ENCODE data around the gene MKRN1.
A peak's percentile ranks its signal among the peaks of the same experiment; 100 is the strongest.
"Not testable (repeated sequence)": the region's sequence is repeated elsewhere in the genome, so short reads cannot be mapped to it uniquely, and the experiment has no call there.

The MKRN1 gene

DNA sequence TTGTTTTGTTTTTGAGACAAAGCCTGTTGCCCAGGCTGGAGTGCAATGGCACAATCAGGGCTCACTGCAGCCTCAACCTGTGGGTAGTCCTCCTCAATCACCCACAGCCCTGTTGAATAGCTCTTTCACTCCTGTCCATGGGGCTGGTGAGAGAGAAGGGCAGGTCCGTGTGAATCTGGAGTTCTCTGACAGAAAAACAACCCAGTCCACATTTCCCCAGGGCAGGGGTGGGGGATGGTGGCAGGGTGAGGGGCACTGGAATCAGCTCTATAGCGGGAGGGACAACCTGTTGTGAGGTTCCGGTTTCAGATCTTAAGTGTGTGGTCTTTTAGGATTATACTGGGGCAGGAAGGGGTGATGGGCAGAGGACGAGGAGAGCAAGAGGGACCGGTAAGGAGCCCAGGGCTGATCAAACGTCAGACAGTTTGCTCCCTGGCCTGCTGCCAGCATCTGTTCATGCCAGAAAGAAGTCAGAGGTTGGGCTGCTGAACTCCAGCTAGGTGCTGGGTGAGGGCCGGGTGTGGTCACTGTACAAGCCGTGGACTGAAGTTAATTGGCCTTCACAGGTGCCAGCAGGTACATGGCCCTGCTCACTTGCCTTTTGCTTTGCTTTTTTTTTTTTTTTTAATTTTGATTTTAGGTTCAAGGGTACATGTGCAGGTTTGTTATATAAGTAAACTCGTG lies 33.2 kb upstream of the MKRN1 start:
- peaks cover 0 to 10% (median 8%) of the 10 kb centered on the region in 10 experiments; a peak in 13 of 20 replicates for H3K4me1 ChIP-seq
- no peaks in the 10 kb centered on the region for H3K27me3 ChIP-seq
- no peak for TF ChIP-seq Cebpa-rat (IDR thresholded peaks at IDR 0.05)
- no peak overlapping the region for H3K4me3 ChIP-seq
- no peaks in the 10 kb centered on the region for H3K36me3 ChIP-seq
- no peaks in the 10 kb centered on the region for H3K9me3 ChIP-seq (replicated peaks in 1 of 11)
- H3K27ac ChIP-seq, result no peak overlapping the region
- peaks cover 0 to 3% (median 0%) of the 10 kb centered on the region in 11 experiments; a peak in 1 of 22 replicates for H4K20me1 ChIP-seq
- no peak overlapping the region for H3K9ac ChIP-seq
- peak overlapping the region in 8 of 11 experiments; percentile 25 to 47 (median 36); a peak in 12 of 22 replicates for H3K4me2 ChIP-seq

DNA sequence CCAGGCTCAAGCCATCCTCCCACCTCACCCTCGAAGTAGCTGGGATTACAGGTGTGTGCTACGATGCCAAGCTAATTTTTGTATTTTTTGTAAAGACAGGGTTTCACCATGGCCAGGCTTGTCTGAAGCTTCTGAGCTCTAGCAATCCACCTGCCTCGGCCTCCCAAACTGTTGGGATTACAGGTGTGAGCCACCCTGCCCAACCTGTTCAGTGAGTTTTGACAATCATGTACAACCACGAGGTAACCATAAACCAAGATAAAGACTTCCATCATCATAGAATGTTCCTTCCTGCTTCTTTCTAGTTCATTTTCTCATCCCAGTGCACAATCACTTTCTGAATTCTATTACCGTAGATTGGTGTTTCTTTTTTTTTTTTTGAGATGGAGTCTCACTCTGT lies 30.5 kb upstream of the MKRN1 start:
- Histone ChIP-seq H3K4me2 (no peak overlapping the region), H3K4me1 (peaks cover 0 to 19% (median 15%) of the 10 kb centered on the region in 10 experiments; a peak in 14 of 20 replicates), H3K27me3 (no peaks in the 10 kb centered on the region), H4K20me1 (no peaks in the 10 kb centered on the region), H3K9me3 (replicated peaks in 1 of 11) (no peaks in the 10 kb centered on the region), H3K36me3 (no peaks in the 10 kb centered on the region), H3K27ac (no peak overlapping the region), H3K9ac (no peak overlapping the region), H3K4me3 (no peak overlapping the region)
- no peak for TF ChIP-seq Cebpa-rat (IDR thresholded peaks at IDR 0.05)

DNA sequence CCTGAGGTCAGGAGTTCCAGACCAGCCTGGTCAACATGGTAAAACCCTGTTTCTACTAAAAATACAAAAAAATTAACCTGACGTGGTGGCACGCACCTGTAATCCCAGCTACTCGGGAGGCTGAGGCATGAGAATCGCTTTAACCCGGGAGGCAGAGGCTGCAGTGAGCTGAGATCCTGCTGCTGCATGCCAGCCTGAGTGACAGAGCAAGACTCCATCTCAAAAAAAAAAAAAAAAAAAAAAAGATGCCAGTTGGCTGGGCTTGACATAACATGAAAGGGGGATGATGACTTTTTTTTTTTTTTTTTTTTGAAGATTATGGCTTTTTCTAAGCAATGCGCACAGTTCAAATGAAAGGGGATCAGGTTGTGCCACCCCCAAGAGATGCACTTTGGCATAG lies 28.3 kb upstream of the MKRN1 start:
- not testable (repeated sequence) for H3K9ac ChIP-seq; H3K4me3 ChIP-seq; H4K20me1 ChIP-seq; H3K27ac ChIP-seq; H3K9me3 ChIP-seq (replicated peaks in 1 of 11); H3K27me3 ChIP-seq; H3K4me2 ChIP-seq; H3K36me3 ChIP-seq
- H3K4me1 ChIP-seq, result peaks cover 0 to 16% (median 13%) of the 10 kb centered on the region in 10 experiments; a peak in 14 of 20 replicates

DNA sequence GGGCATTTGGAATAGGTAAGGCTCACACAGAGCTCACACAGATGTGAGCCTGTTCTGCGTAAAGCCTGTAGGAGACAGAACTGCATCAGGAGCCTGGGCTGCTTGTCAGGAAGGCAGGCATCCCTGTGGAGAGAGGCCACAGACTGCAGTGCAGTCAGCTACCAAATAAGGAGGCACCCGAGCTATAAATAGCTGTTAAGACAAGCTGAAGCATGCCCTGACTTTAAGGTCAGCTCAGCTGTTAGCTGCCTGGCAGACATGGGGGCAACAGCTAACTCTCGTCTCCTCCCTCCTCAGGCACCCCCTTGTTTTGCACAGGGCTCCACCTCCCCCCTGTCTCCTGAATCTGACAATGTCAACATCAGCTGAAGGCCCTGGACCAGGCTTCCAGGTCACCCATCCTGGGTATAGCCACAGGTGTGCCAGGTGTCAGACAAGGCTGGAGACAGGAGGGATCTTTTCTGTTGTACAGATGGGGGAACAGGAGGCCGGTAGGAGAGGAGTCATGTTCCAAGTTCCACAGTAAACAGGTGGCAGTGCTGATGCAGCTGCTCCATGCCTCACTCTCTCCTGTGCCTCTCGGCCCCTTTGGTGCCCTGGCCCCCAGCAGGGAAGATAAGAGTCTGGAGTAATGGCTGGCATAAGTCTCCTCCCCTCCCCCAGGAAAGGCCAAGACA lies 27.6 kb upstream of the MKRN1 start:
- 0 out of 22 replicates have a peak overlapping the region, but pooled peaks of 1 of the 11 experiments have one; percentile 8 for H3K9ac ChIP-seq

DNA sequence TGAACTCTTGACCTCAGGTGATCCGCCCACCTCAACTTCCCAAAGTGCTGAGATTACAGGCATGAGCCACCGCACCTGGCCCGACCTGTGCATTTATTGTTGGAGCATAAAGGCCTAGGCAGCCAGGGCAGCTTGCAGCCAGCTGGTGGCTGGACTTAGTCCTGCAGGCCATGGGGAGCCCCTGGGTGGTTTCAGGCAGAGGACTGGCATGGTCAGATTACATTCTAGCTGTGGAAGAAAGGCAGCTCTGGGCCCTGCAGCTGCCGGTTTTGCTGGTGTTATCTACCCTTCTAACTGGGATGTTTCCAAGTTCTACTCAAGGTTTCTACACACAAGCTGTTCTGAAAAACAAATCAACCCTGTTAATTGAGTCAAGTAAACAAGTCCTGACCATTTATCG lies 22.7 kb upstream of the MKRN1 start:
- H4K20me1 ChIP-seq, result no peaks in the 10 kb centered on the region
- TF ChIP-seq Cebpa-rat (IDR thresholded peaks at IDR 0.05), result no peak

More for the DNA sequence above, 27.6 kb upstream of the MKRN1 start:
- H4K20me1 ChIP-seq, result no peaks in the 10 kb centered on the region
- no peak for TF ChIP-seq Cebpa-rat (IDR thresholded peaks at IDR 0.05)
- no peak overlapping the region for H3K4me3 ChIP-seq
- H3K4me2 ChIP-seq, result peak overlapping the region in 6 of 11 experiments; percentile 12 to 45 (median 22); a peak in 8 of 22 replicates
- H3K27ac ChIP-seq, result no peak overlapping the region
- peaks cover 0 to 9% (median 8%) of the 10 kb centered on the region in 10 experiments; a peak in 13 of 20 replicates for H3K4me1 ChIP-seq
- H3K27me3 ChIP-seq, result no peaks in the 10 kb centered on the region
- no peaks in the 10 kb centered on the region for H3K9me3 ChIP-seq (replicated peaks in 1 of 11)
- no peaks in the 10 kb centered on the region for H3K36me3 ChIP-seq

DNA sequence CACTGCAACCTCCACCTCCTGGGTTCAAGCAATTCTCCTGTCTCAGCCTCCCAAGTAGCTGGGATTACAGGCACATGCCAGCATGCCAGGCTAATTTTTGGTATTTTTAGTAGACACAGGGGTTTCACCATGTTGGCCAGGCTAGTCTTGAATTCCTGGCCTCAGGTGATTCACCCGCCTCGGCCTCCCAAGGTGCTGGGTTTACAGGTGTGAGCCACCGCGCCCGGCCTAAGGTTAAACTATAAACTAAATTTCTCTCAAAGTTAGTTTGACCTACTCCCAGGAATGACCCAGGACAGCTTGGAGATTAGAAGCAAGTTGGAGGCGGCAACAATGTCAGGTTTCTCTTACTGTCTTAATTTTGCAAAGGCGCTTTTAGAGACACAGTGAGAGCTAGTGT lies 18.5 kb upstream of the MKRN1 start:
- not testable (repeated sequence) for H3K27me3 ChIP-seq; H3K9me3 ChIP-seq (replicated peaks in 1 of 11); H3K4me2 ChIP-seq; H3K36me3 ChIP-seq; H3K4me3 ChIP-seq; H3K9ac ChIP-seq; H4K20me1 ChIP-seq; H3K27ac ChIP-seq; H3K4me1 ChIP-seq

More for the DNA sequence above, 22.7 kb upstream of the MKRN1 start:
- H3K4me1 ChIP-seq, result peaks cover 0 to 7% (median 5%) of the 10 kb centered on the region in 10 experiments; a peak in 13 of 20 replicates
- no peak overlapping the region for H3K27ac ChIP-seq
- no peaks in the 10 kb centered on the region for H3K27me3 ChIP-seq
- H3K9ac ChIP-seq, result no peak overlapping the region
- no peak overlapping the region for H3K4me3 ChIP-seq
- H3K9me3 ChIP-seq (replicated peaks in 1 of 11), result no peaks in the 10 kb centered on the region
- no peaks in the 10 kb centered on the region for H3K36me3 ChIP-seq
- H3K4me2 ChIP-seq, result no peak overlapping the region

DNA sequence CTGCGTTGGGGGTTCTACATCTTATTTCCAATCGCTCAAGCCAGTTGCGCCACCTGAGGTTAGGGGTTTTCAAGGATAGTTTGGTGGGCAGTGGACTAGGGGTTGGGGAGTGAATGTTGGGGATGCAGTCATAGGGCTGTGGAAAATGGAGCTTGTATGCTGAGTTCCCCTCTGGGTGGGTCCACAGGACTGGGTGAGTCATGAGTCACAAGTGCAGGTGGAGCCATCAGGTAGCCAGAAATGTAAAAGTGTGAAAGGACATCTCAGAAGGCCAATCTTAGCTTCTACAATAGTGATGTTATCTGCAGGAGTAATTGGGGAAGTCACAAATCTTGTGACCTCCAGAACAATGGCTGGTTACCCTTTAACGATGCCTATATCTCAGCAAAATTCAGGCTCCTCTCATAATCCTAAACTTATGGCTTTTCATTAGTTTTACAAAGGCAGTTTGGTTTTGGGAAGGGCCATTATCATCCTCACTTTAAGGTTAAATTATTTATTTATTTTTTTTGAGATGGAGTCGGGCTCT lies 18.0 kb upstream of the MKRN1 start:
- H3K4me1 ChIP-seq, result peaks cover 0 to 6% (median 0%) of the 10 kb centered on the region in 10 experiments; a peak in 1 of 20 replicates
- H3K4me3 ChIP-seq, result no peak overlapping the region
- H4K20me1 ChIP-seq, result no peaks in the 10 kb centered on the region
- H3K4me2 ChIP-seq, result no peak overlapping the region
- TF ChIP-seq Cebpa-rat (IDR thresholded peaks at IDR 0.05), result no peak
- no peaks in the 10 kb centered on the region for H3K9me3 ChIP-seq (replicated peaks in 1 of 11)
- no peak overlapping the region for H3K9ac ChIP-seq
- H3K36me3 ChIP-seq, result no peaks in the 10 kb centered on the region
- no peaks in the 10 kb centered on the region for H3K27me3 ChIP-seq
- H3K27ac ChIP-seq, result no peak overlapping the region

DNA sequence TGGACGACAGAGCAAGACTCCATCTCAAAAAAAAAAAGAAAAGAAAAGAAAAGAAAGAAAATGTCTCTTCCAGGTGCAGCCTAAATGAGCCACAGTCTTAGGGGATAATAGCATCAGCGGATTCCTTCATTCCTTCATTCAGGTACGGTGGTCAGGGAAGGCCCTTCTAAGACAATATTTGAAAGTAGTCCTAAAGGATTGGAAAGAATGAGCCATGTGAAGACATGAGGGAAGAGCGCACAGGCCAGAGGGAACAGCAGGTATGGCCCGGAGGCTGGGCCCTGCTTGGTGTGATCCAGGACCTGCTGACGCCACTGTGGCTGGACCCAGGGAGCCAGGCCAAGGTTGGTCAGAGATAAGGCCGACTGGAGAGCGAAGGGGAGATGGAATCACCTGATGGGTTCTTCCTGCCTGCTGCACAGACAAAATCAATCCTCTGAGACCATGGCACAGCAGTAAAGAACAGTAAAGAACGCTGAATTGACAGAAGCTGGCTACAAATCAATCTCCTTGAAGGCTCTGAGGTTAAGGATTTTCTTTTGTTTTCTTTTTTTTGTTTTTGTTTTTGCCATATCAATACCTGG lies 16.3 kb upstream of the MKRN1 start:
- H3K4me1 ChIP-seq, result peaks cover 0 to 6% (median 0%) of the 10 kb centered on the region in 10 experiments; a peak in 1 of 20 replicates
- no peaks in the 10 kb centered on the region for H3K9me3 ChIP-seq (replicated peaks in 1 of 11)
- no peaks in the 10 kb centered on the region for H4K20me1 ChIP-seq
- no peaks in the 10 kb centered on the region for H3K27me3 ChIP-seq
- H3K27ac ChIP-seq, result no peak overlapping the region
- no peak overlapping the region for H3K4me2 ChIP-seq
- H3K36me3 ChIP-seq, result no peaks in the 10 kb centered on the region
- no peak for TF ChIP-seq Cebpa-rat (IDR thresholded peaks at IDR 0.05)
- no peak overlapping the region for H3K9ac ChIP-seq
- H3K4me3 ChIP-seq, result no peak overlapping the region

DNA sequence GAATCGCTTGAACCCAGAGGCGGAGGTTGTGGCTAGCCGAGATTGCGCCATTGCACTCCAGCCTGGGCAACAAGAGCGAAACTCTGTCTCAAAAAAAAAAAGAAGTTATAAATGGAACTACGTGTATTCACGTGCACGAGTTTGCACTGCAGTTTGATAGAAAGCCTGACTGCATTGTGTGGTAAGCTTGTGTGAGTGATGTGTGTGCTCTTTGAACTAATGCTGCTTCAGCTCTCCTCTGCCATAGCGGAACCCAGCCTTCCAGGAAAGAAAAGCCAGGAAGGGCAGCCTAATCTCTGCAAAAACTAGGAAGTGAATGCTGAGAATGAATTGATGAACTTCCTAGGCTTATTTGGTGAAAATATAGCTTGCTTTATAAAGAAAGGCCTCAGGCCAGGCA lies 15.6 kb upstream of the MKRN1 start:
- Histone ChIP-seq H3K4me2 (no peak overlapping the region), H3K4me3 (no peak overlapping the region), H3K36me3 (no peaks in the 10 kb centered on the region), H3K4me1 (peaks cover 0 to 6% (median 0%) of the 10 kb centered on the region in 10 experiments; a peak in 1 of 20 replicates), H3K27me3 (no peaks in the 10 kb centered on the region), H3K9me3 (replicated peaks in 1 of 11) (no peaks in the 10 kb centered on the region), H3K27ac (no peak overlapping the region), H3K9ac (no peak overlapping the region), H4K20me1 (no peaks in the 10 kb centered on the region)
- no peak for TF ChIP-seq Cebpa-rat (IDR thresholded peaks at IDR 0.05)
